ENCODE data around the gene ZFYVE28. TPM values are rescaled to one million over a fixed set of nuclear protein-coding genes. Genes with fewer than 3 reads are reported as not detected.

The ZFYVE28 gene
- total RNA-seq, 1 donor from 2014 or later = 2.0 TPM

DNA sequence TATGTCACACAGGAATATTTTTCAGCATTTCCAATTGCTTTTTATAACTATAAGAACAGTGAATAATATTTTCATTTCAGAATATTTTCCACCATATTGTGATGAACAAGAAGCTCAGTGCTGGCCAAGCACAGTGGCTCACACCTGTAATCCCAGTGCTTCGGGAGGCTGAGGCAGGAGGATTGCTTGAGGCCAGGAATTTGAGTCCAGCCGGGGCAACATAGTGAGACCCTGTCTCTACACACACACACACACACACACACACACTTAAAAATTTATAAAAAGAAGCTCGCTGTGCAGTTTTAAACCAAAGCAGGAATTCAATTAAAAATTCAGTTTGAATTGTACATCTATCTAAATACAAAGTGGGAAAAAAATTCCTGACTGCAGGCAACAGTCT is 3.2 kb downstream of the ZFYVE28 start:
- H3K4me3 ChIP-seq (ENCODE audit: low read depth, low read length) = no peak overlapping the region
- DNase-seq (ENCODE audit: low read depth) = no peak
- peaks cover 37% of the 10 kb centered on the region for H3K27me3 ChIP-seq (ENCODE audit: control insufficient read depth, insufficient read depth, low read length)
- TF ChIP-seq, protein P1, sequence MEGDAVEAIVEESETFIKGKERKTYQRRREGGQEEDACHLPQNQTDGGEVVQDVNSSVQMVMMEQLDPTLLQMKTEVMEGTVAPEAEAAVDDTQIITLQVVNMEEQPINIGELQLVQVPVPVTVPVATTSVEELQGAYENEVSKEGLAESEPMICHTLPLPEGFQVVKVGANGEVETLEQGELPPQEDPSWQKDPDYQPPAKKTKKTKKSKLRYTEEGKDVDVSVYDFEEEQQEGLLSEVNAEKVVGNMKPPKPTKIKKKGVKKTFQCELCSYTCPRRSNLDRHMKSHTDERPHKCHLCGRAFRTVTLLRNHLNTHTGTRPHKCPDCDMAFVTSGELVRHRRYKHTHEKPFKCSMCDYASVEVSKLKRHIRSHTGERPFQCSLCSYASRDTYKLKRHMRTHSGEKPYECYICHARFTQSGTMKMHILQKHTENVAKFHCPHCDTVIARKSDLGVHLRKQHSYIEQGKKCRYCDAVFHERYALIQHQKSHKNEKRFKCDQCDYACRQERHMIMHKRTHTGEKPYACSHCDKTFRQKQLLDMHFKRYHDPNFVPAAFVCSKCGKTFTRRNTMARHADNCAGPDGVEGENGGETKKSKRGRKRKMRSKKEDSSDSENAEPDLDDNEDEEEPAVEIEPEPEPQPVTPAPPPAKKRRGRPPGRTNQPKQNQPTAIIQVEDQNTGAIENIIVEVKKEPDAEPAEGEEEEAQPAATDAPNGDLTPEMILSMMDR (IDR thresholded peaks at IDR 0.05; ENCODE audit: insufficient read depth, low read length, poor library complexity, severe bottlenecking) = no peak
- no peaks in the 10 kb centered on the region for H3K36me3 ChIP-seq (ENCODE audit: control insufficient read depth, insufficient read depth, low read length)

DNA sequence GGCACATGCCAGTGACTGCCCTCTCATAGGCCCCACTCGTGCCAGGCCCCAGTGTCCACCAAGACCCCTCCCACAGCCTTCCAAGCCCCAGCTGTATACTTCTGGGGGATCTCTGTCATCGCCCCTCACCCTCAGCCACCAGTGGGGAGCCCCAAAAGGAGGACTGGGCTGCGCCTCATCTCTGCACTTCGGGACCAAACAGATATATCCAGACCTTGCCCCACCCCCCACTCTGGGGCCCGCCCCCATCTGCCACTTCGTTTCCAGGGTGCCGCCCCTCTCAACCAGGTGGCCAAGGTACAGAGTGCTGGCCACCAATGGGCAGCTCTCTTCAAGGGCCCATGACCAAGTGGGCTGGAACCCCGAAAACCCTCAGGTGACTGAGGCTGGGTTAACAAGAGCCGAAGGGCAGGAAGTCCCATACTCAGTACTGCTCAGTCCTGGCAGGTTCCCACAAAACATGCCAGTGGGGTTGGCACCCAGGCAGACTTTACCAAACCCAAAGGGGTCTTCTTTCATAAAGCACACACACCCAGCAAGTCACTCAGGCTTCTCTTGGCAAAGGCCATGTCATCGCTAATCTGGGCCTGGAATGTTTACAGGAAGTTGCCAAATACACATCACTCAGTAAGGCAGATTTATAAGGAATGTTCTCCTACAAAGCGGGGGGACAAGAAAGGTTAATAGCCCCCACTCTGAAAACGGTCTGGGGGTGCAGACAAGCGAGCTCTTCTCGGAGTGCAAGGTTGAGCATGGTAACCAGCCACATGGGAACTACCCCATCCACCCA is 4.4 kb downstream of the ZFYVE28 start:
- DNase-seq (ENCODE audit: low read depth) = no peak
- no peak overlapping the region for H3K4me3 ChIP-seq (ENCODE audit: low read depth, low read length)
- peaks cover 25% of the 10 kb centered on the region for H3K27me3 ChIP-seq (ENCODE audit: control insufficient read depth, insufficient read depth, low read length)
- TF ChIP-seq, protein P1 (IDR thresholded peaks at IDR 0.05; ENCODE audit: insufficient read depth, low read length, poor library complexity, severe bottlenecking) = no peak
- H3K36me3 ChIP-seq (ENCODE audit: control insufficient read depth, insufficient read depth, low read length) = no peaks in the 10 kb centered on the region

DNA sequence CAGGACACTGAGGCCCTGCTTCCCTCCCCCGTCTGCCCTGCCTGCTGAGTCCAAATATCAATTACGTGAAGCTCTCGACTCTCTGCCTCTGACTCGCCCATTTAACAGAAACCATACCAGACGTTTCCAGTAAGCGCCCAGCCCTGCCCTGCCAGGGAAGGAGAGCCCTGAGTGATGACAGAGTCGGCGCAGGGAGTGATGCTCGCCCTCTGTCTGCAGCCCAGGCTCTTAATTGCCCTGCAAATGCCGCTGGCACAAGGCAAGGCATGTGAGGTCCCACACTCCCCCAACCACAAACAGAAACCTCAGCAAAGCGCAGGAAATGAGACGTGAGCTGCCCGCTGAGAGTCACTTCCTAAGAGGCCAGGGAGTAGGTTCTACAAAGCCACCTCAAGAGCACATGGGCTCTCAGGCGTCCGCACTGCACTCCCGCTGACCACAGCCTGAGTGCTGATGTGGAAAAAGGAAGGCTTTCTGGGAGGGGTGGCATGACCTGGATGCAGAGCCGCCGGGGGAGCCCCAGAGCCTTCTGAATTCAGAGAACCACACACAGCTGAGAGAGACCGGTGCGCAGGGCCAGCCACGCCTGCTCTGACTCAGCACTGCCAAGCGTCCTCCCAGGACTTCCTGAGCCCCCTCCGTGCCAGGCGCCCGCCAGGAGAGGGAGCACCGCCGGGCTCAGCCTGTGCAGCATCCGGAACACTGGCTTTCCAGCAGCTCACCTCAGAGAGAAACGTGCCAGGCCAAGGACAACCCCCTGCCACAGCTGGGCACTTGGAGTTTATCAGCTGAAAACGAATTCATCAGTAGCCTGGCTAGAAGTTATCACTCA is 5.3 kb downstream of the ZFYVE28 start:
- TF ChIP-seq, protein P1 (IDR thresholded peaks at IDR 0.05; ENCODE audit: insufficient read depth, low read length, poor library complexity, severe bottlenecking) = peak; percentile 75
- no peaks in the 10 kb centered on the region for H3K36me3 ChIP-seq (ENCODE audit: control insufficient read depth, insufficient read depth, low read length)
- peaks cover 22% of the 10 kb centered on the region for H3K27me3 ChIP-seq (ENCODE audit: control insufficient read depth, insufficient read depth, low read length)
- H3K4me3 ChIP-seq (ENCODE audit: low read depth, low read length) = peak overlapping the region; percentile 15
- peak; percentile 87 for DNase-seq (ENCODE audit: low read depth)

DNA sequence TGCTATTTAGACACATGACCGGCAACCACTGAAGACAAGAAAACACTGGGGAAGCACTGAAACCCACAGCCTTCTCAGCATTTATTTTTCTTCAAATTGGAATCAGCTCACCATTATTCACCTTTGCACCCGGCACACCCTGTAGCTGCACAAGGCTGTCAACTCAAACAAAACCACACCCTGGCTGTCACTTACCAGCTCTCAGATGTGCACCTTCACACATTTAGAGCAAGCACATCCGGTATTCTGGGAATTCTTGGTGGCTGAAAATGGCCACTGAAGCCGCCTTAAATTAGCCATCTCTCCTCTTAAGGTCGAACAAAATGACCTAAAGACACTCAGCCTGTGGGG is 5.9 kb downstream of the ZFYVE28 start:
- Histone ChIP-seq H3K36me3 (ENCODE audit: control insufficient read depth, insufficient read depth, low read length) (no peaks in the 10 kb centered on the region), H3K4me3 (ENCODE audit: low read depth, low read length) (peak overlapping the region; percentile 15), H3K27me3 (ENCODE audit: control insufficient read depth, insufficient read depth, low read length) (peaks cover 16% of the 10 kb centered on the region)
- DNase-seq (ENCODE audit: low read depth) = no peak
- TF ChIP-seq, protein P1 (IDR thresholded peaks at IDR 0.05; ENCODE audit: insufficient read depth, low read length, poor library complexity, severe bottlenecking) = no peak

DNA sequence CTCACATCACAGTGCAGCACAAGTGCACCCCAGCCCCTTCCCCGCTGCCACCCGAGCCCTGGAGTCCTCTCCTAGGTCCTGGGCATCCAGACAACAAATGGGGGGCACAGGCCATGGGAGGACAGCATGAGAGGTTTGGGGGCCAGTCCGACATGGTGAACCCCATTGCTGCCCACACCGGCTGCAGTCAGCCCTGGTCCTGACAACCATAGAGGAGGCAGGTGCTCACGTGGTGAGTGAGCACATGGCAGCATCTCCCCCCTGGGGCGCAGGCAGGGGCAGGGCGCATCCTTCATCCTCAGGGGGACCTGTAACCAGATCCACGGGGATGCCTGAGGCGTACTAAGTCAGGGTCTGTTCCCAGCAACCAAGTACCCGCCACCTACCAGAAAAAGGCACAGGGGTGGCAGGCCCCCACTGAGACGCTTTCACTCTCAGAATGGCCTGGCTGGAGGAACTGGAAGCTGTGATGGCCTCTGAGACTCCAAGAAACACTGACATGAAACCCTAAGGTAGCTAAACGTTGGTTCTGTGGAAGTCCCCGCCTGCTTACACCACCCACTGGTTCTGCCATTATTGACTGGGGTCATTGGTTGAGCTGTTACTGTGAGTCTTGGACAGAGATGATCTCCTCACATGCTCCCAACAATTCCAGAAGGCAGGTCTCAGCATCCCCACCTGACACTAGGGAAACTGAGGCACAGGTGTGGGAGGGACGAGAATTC is 6.5 kb downstream of the ZFYVE28 start:
- TF ChIP-seq, protein P1 (IDR thresholded peaks at IDR 0.05; ENCODE audit: insufficient read depth, low read length, poor library complexity, severe bottlenecking) = no peak
- H3K4me3 ChIP-seq (ENCODE audit: low read depth, low read length) = no peak overlapping the region
- peaks cover 12% of the 10 kb centered on the region for H3K27me3 ChIP-seq (ENCODE audit: control insufficient read depth, insufficient read depth, low read length)
- DNase-seq (ENCODE audit: low read depth) = no peak
- no peaks in the 10 kb centered on the region for H3K36me3 ChIP-seq (ENCODE audit: control insufficient read depth, insufficient read depth, low read length)

Measured in kidney epithelial cell (primary cell).